Measurements from ENCODE around the gene RSPH4A.
"Not testable (repeated sequence)": the region's sequence is repeated elsewhere in the genome, so short reads cannot be mapped to it uniquely, and the experiment has no call there.

The RSPH4A gene

GRCh38 chr6:116629563-116629981 is 13.3 kb downstream of the RSPH4A start:
- DNase-seq (ENCODE audit: low read depth) = no peak

GRCh38 chr6:116631379-116631990 is 15.2 kb downstream of the RSPH4A start:
- no peak for DNase-seq (ENCODE audit: low read depth)

GRCh38 chr6:116633685-116634084 is 17.4 kb downstream of the RSPH4A start:
- DNase-seq (ENCODE audit: low read depth) = no peak

- DNase-seq (ENCODE audit: low read depth) = no peak
Measured at GRCh38 chr6:116648156-116648555, 31.9 kb downstream of the RSPH4A start.

- no peak for DNase-seq (ENCODE audit: low read depth)
Measured at GRCh38 chr6:116649129-116649528, 32.9 kb downstream of the RSPH4A start.

GRCh38 chr6:116651916-116652315 is 35.6 kb downstream of the RSPH4A start:
- DNase-seq (ENCODE audit: low read depth) = no peak

GRCh38 chr6:116661594-116661993 is 45.3 kb downstream of the RSPH4A start:
- DNase-seq (ENCODE audit: low read depth) = no peak

- DNase-seq (ENCODE audit: low read depth) = no peak
Measured at GRCh38 chr6:116662202-116662601, 45.9 kb downstream of the RSPH4A start.

- DNase-seq (ENCODE audit: low read depth) = no peak
Measured at GRCh38 chr6:116663308-116663707, 47.0 kb downstream of the RSPH4A start.

GRCh38 chr6:116664169-116664568 is 47.9 kb downstream of the RSPH4A start:
- not testable (repeated sequence) for DNase-seq (ENCODE audit: low read depth)

- DNase-seq (ENCODE audit: low read depth) = no peak
Measured at GRCh38 chr6:116665464-116665863, 49.2 kb downstream of the RSPH4A start.

GRCh38 chr6:116666869-116667268 is 50.6 kb downstream of the RSPH4A start:
- no peak for DNase-seq (ENCODE audit: low read depth)

- no peak for DNase-seq (ENCODE audit: low read depth)
Measured at GRCh38 chr6:116667623-116668022, 51.3 kb downstream of the RSPH4A start.

GRCh38 chr6:116672306-116672705 is 56.0 kb downstream of the RSPH4A start:
- DNase-seq (ENCODE audit: low read depth) = peak; percentile 13

GRCh38 chr6:116676021-116676420 is 59.7 kb downstream of the RSPH4A start:
- DNase-seq (ENCODE audit: low read depth) = no peak

GRCh38 chr6:116680880-116681672 is 64.8 kb downstream of the RSPH4A start, which contains the start of gene KPNA5:
TSS of gene KPNA5 (plus strand) at chr6:116681211. CDS start at chr6:116681335, 124 bp downstream.
- peak; percentile 81 for DNase-seq (ENCODE audit: low read depth)

- DNase-seq (ENCODE audit: low read depth) = peak; percentile 80
Measured at GRCh38 chr6:116682334-116682712, 66.0 kb downstream of the RSPH4A start.

All from amniotic epithelial cell (primary cell).